HL-60/S4 (cell line): ENCODE measurements around the gene DCLK1.
"Not testable (repeated sequence)": the region's sequence is repeated elsewhere in the genome, so short reads cannot be mapped to it uniquely, and the experiment has no call there.

Experiments used
- in situ Hi-C: fragments of 300-500 bp; cut with MboI; formaldehyde crosslinking; loops from 2 replicates; pipeline ENCODE4 v1.14.3; 2022; ENCODE audit warnings: low sequenced_read_pairs

The DCLK1 gene

DNA sequence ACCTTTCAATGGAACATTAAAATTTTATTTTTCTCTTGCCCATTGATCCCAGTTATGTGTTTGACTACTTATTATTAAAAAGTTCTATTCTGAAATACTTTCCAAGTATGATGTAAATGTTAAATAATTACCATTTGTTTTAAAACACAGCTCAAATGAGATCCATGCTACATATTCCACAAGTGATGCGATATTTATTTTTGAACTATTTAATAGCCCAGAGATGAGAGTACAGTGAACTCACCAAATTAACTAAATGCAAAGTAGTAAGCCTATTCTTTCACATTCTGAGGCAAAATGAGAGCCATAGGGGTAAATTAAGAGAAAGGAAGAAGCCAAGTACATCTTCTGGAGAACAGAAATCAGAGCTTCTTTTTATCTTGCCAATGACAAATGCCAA, 1.2 kb upstream of the DCLK1 start:
- in situ Hi-C loops: no loop called here

DNA sequence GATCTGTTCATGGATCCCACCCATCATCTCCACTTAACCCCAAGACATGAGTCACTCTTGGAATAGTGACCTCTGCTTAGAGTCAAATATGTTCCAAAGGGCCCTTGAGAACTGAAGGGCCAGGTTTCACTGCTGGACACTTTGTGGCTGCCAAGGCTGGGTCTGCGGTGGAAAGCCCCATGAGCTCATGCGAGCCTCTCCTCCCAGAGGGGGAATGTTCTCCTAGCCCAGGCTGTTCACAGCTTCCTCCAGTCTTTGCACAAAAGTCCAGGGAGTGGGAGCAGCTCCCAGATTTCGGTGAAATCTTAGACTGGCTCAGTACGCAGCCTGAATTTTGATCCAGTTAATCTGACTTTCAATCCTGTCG, 732 bp upstream of the DCLK1 start:
- in situ Hi-C loops: no loop called here

DNA sequence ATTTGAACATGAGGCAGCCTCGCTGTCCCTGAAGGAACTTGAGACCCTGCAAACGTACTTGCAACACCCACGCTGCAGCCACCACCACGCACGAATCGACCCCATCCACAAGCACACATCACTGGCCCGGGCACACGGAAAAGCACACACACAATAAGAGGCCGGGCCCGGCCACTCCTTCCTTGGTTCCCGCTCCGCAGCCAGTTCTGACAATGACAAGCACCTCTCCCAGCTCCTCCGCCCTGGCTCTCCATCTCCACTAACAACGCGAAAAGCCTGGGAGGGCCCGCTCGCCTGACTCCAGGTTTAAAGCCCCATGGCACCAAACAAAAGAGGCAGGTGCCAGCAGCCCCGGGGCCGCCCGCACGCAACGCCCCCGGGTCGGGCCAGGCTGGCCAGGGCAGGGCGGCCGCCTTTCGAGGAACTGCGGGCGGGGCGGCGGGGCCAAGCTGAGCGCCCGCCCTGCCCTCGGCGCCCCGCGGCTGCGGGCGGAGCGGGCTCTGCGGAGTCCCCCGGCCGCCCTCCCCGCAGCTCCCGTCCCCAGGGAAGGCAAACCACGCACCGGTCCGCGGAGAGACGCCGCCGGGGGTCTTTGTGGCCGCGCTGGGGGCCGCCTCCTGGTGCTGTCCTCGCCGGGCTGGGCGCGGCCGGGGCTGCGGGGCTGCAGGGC, 495 bp downstream of the DCLK1 start:
- in situ Hi-C loops: no loop called here

DNA sequence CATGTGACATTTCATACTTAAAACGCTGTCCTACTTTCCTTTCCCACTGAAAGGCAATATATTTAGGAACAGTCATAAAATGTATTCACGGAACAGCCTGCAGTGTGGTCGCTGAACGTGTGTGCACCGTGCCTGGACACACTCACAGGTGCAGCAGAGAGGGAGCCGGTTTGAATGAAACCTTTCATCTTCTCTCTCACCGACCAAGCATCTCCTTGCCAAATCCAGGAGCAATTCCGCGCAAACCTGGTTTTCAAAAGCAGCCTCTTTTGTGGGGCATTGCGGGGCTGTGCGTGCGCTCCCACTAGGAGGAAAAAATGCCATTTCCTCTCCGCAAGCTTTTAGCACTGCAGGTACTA, 1.0 kb downstream of the DCLK1 start:
- in situ Hi-C loops: no loop called here

DNA sequence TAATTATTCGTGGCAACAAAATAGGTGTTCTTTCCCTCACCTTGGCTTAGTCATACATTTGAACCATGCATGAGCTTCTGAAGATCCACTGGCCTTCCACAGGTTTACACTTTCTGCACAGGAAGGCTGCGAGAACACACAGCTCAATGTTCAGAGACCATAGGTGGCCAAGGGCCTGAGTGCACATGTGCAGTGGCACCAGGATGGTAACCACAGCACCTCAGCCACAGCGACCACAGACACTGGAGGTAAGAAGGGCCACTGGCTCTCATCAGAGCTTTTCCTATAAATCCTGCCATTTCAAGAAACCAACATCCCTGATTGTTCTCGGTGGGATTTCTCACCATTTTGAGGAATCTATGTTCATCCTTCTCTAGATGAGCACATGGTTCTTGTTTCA, 1.6 kb downstream of the DCLK1 start:
- in situ Hi-C loops: no loop called here

- in situ Hi-C loops: no loop called here
Measured at GRCh38 chr13:36126491-36126890, 4.7 kb downstream of the DCLK1 start.

GRCh38 chr13:36125841-36126240, 5.3 kb downstream of the DCLK1 start:
- in situ Hi-C loops: no loop called here

GRCh38 chr13:36124236-36124822, 6.9 kb downstream of the DCLK1 start:
- in situ Hi-C loops: no loop called here

DNA sequence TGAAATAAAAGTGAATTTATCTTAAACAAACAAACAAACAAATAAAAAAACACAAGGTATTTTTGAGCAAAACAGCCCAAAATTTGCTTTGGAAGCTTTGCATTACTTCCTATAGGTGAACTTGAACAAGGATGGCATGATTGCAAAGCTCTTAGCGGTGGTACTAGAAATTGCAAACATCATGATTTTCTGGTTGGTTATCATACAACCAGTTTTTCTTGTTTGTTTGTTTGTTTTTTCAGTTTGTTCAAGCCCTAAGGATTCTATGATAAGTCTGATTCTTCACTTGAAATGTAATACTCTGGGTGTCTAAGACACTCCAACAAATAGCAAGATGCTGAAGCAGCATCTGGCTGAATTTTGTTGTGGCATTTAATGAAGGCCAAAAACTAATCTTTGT, 15.9 kb downstream of the DCLK1 start:
- in situ Hi-C loops: no loop called here

GRCh38 chr13:36114233-36114632, 16.9 kb downstream of the DCLK1 start:
- in situ Hi-C loops: no loop called here

- in situ Hi-C loops: no loop called here
Measured at GRCh38 chr13:36108954-36109353, 22.2 kb downstream of the DCLK1 start.

- in situ Hi-C loops: no loop called here
Measured at GRCh38 chr13:36108342-36108741, 22.8 kb downstream of the DCLK1 start.

- in situ Hi-C loops: no loop called here
Measured at GRCh38 chr13:36107521-36107920, 23.7 kb downstream of the DCLK1 start.

DNA sequence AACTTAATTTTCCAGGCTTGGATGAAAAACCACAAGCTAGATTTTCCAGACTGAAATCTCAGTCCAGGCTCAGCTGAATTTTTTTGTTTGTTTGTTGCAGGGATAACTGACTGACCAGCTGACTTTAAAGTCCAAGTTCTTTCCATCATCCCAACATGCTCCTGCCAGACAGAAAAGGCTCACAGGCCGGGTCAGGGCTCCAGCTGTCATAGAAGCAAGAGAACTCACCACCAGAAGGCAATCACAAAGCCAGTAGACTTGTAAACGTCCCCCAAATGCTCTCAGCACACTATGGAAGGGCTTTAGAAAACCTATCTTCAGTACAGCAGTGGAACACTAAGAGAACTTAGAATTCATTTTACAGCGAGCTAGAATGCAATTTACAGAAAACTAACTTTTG, 25.5 kb downstream of the DCLK1 start:
- in situ Hi-C loops: no loop called here

DNA sequence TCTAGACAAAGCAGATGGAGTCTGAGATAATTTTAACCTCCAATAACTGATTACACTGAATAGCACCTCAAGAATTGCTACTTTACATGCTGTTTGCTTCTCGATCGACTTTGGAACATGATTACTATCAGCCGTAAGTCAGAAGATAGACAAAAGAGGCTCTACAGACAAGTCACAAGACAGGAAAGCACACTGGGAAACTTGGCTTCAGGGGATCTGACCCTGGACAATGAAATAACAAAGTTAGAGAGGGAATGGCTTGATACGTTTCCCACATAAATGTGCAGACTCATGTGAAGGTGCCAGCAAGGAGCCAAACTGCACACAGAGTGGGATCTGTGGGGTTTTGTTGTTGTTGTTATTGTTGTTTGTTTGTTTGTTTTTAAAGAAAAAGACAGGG, 28.5 kb downstream of the DCLK1 start:
- in situ Hi-C loops: no loop called here

DNA sequence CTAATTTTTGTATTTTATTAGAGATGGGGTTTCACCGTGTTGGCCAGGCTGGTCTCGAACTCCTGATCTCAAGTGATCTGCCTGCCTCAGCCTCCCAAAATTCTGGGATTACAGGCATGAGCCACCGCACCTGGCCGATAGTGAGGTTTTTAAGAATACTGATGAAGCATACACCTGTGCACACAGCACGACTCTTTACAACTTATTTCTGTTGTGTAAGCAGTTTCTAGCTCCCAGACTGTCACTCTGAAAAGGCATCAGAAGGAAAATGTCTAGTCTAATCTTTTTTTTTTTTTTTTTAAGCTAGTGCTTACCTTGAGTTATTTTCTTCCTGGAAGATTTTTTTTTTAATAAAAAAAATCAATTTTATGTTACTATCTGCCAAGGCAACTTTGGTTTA, 29.3 kb downstream of the DCLK1 start:
- in situ Hi-C loops: not testable (repeated sequence)

GRCh38 chr13:36101157-36101556, 30.0 kb downstream of the DCLK1 start:
- in situ Hi-C loops: no loop called here

DNA sequence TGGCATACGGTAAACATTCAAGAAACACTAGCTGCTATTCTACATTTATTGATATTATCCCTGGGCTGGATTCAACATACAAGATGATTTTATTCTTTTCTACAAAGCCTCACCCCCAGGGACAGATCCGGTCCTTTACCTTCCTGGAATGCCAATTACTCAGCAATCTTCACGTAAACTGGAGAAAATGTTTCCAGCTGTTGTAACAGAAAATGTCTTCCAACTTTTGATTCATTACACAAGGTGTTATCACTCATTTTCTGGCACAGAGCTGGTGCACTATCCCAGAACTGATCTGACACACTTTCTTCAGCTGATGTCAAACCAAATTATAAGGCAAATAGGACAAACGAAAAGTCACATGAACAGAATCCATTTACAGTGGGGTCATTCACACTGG, 33.1 kb downstream of the DCLK1 start:
- in situ Hi-C loops: no loop called here

GRCh38 chr13:36096461-36097416, 34.4 kb downstream of the DCLK1 start:
- in situ Hi-C loops: no loop called here

GRCh38 chr13:36094478-36094877, 36.7 kb downstream of the DCLK1 start:
- in situ Hi-C loops: no loop called here

DNA sequence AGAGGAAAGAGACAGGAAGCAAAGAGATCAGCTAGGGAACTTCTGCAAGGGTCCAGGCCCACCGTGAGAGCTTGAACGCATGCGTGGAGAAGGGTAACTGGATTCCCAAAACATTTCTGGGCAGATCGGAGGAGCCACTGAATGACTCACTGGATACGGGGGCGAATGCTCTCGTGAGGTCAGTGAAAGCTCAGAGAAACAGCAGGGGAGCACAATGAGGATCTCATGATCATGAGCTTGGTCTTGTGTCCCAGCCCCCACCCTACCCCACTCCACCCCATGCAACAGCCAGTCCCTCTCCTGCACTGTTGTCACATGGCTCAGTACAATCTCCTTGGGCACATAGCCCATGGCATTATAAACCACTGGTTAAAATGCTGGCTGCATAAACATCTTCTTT, 40.6 kb downstream of the DCLK1 start:
- in situ Hi-C loops: no loop called here

DNA sequence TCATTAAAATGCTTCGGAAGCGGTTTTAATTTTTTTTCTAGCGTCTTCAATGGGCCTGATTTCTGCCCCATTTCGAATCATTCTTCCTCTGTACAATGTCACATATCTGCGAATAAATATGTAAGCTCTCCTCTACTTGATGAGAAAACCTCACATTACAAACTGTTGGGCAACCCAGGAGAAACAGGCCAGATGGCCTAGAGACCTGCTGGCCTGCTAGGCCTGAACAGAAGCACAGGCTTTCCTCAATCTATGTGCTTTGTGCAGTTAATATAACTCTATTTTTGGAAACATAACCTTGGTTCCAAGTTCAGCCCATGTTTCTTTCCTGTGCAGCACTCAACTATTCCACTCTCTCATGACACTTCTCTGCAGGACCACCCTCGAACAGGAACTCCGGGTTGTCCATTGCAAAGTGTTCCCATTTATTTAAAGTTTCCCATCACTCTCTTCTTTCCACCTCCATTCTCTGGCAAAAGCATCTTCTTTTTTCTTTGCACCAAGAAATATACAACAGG, 42.0 kb downstream of the DCLK1 start:
- in situ Hi-C loops: no loop called here
